ENCODE measurements around the gene CCNI2.

Gene CCNI2

DNA sequence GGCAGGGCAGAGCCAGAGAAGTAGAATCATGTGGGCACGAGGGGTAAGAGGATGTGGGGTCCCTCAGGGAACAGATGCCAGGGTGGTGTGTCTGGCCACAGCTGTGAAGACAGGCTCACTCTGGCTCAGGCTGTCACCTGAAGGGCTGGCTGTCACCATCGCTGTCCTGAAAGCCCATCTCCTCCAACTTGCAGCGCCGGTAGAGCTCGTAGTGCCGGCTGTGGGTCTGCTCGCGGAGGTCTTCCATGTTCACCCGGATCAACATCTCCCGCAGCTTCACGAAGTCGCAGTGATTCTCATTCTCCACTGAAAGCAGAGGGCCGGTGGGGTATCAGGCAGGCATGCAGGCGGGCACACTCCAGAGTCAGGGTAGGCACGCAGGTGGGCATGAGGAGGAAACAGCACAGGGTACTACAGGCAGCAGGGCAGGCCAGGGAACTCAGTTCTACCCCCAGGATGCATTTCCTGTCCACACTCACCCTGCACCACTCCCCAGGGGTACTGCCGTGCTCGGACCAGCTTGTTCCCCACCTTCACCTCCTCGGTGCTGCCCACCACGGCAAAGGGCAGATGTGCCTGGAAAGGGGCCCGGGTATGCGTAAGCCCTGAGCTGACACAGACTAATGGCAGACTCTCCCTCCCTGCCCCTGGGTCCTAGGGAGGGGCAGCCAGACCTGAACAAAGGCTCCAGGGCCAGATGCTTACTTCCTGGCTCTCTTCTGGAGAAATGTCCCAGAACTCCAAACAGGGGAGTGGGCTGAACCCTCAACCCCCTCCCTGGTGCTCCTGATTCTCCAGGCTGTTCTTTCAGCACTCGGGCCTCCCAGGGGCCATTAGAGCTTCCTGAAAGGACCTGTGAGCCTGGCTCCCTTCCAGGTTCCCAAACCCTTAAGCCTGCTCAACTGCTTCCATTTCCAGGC lies 14.4 kb downstream of the CCNI2 start:
- TF ChIP-seq POLR2AphosphoS5 (IDR thresholded peaks at IDR 0.05; ENCODE audit: low read depth, low read length): no peak
- no peak for TF ChIP-seq POLR2A (IDR thresholded peaks at IDR 0.05; ENCODE audit: low read depth, low read length)
- no peak for TF ChIP-seq TAF1 (IDR thresholded peaks at IDR 0.05; ENCODE audit: borderline replicate concordance, low read depth, low read length)
- no peak for FAIRE-seq
- DNase-seq (ENCODE audit: insufficient read length): no peak

GRCh38 chr5:132762246-132763000 lies 15.2 kb downstream of the CCNI2 start:
- DNase-seq (ENCODE audit: insufficient read length) (no peak), FAIRE-seq (no peak)
- TF ChIP-seq POLR2AphosphoS5 (IDR thresholded peaks at IDR 0.05; ENCODE audit: low read depth, low read length): no peak
- no peak for TF ChIP-seq POLR2A (IDR thresholded peaks at IDR 0.05; ENCODE audit: low read depth, low read length)
- no peak for TF ChIP-seq TAF1 (IDR thresholded peaks at IDR 0.05; ENCODE audit: borderline replicate concordance, low read depth, low read length)

GRCh38 chr5:132763181-132764036 lies 16.2 kb downstream of the CCNI2 start:
- no peak for FAIRE-seq
- DNase-seq (ENCODE audit: insufficient read length): no peak
- TF ChIP-seq POLR2A (IDR thresholded peaks at IDR 0.05; ENCODE audit: low read depth, low read length): no peak
- TF ChIP-seq POLR2AphosphoS5 (IDR thresholded peaks at IDR 0.05; ENCODE audit: low read depth, low read length): no peak
- no peak for TF ChIP-seq TAF1 (IDR thresholded peaks at IDR 0.05; ENCODE audit: borderline replicate concordance, low read depth, low read length)

GRCh38 chr5:132764051-132764450 lies 16.8 kb downstream of the CCNI2 start:
- DNase-seq (ENCODE audit: insufficient read length): no peak
- FAIRE-seq: no peak
- TF ChIP-seq POLR2A (IDR thresholded peaks at IDR 0.05; ENCODE audit: low read depth, low read length): no peak
- no peak for TF ChIP-seq POLR2AphosphoS5 (IDR thresholded peaks at IDR 0.05; ENCODE audit: low read depth, low read length)
- TF ChIP-seq TAF1 (IDR thresholded peaks at IDR 0.05; ENCODE audit: borderline replicate concordance, low read depth, low read length): no peak

GRCh38 chr5:132764671-132765238 lies 17.5 kb downstream of the CCNI2 start:
- no peak for FAIRE-seq
- DNase-seq (ENCODE audit: insufficient read length): no peak
- TF ChIP-seq POLR2AphosphoS5 (IDR thresholded peaks at IDR 0.05; ENCODE audit: low read depth, low read length) (no peak), POLR2A (IDR thresholded peaks at IDR 0.05; ENCODE audit: low read depth, low read length) (no peak), TAF1 (IDR thresholded peaks at IDR 0.05; ENCODE audit: borderline replicate concordance, low read depth, low read length) (no peak)

DNA sequence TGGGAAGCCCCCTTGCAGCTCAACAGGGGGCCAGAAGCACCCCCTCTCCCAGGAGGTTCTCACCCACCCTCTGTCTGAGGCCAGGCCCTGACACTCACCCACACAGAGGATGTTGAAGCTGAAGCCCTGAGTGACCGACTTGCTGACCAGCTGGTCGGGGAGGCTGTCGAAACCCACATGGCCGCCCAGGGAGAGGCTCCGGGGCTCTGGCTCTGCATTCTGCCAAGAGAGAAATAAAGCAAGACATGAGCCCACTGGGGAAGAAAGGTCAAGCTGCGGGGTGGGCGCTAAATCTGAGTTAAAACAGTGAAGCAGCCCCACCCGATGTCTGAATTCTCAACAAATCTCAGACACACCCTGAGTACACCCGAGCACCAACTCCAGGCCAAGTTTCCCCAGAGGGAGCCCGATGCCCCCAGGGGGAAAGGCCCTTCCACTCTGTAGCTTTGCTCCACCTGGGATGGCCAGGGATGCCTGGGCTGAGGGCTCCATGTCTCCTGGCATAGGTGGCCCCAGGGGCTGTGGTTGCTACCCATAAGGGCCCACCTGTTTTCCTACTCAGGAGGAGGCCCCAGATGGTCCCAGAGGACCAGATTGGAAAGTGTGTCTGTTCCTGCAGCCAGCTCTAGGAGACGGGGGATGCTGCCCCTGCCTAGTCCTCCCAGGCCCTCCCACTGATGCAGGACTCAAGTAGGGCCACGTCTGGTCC lies 18.2 kb downstream of the CCNI2 start:
- FAIRE-seq (no peak), DNase-seq (ENCODE audit: insufficient read length) (no peak)
- no peak for TF ChIP-seq TAF1 (IDR thresholded peaks at IDR 0.05; ENCODE audit: borderline replicate concordance, low read depth, low read length)
- no peak for TF ChIP-seq POLR2AphosphoS5 (IDR thresholded peaks at IDR 0.05; ENCODE audit: low read depth, low read length)
- no peak for TF ChIP-seq POLR2A (IDR thresholded peaks at IDR 0.05; ENCODE audit: low read depth, low read length)

DNA sequence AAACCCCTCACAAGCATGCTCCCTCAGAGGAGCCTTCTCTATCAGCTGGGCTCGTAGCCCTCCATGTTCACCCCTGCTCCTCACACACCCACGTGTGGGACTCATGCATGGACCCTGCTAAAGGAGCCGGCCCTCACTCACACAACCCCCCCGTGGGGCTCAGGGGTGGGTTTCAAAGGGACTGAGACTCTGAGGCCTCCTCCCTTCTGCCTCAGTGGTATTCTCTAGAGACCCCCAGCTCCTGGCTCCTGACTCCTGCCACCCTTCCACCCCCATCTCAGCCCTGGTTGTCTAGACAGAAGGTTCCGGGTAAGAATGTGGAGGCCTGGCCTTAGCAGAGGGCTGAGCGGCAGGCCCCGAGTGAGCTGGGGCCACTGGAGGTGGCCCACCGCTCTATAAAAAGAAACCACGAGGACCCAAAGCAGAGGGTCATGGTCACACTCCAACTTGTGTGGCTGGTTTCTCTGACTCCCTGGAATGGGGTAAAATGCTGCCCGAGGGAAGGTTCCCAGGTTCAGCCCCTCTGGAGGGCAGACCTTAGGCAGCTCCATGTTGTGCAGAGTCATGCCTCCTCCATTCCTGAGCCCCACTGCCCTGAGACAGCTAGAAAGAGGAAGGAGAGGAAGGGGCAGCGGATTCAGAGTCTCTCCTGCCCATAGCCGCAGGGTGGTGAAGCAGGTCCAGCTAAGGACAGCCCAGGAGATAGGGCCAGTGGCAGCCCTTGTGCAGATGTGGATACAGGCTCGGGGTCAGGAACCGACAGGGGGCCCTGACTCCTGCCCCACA lies 19.0 kb downstream of the CCNI2 start:
- no peak for DNase-seq (ENCODE audit: insufficient read length)
- no peak for FAIRE-seq
- TF ChIP-seq POLR2AphosphoS5 (IDR thresholded peaks at IDR 0.05; ENCODE audit: low read depth, low read length) (no peak), TAF1 (IDR thresholded peaks at IDR 0.05; ENCODE audit: borderline replicate concordance, low read depth, low read length) (no peak), POLR2A (IDR thresholded peaks at IDR 0.05; ENCODE audit: low read depth, low read length) (no peak)

DNA sequence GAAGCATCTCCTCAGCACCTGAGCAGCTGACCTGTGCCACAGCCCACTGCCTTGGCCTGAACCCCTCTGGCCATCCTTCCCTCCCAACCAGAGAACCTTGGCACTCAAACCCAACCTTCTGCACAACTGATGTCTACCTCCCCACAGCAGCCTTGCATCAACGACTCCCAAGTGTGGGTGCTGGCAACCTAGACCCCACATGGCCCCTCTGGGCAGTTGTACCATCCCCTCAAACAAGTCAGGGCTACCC lies 19.5 kb downstream of the CCNI2 start:
- FAIRE-seq (no peak), DNase-seq (ENCODE audit: insufficient read length) (no peak)
- no peak for TF ChIP-seq TAF1 (IDR thresholded peaks at IDR 0.05; ENCODE audit: borderline replicate concordance, low read depth, low read length)
- TF ChIP-seq POLR2A (IDR thresholded peaks at IDR 0.05; ENCODE audit: low read depth, low read length): no peak
- no peak for TF ChIP-seq POLR2AphosphoS5 (IDR thresholded peaks at IDR 0.05; ENCODE audit: low read depth, low read length)

DNA sequence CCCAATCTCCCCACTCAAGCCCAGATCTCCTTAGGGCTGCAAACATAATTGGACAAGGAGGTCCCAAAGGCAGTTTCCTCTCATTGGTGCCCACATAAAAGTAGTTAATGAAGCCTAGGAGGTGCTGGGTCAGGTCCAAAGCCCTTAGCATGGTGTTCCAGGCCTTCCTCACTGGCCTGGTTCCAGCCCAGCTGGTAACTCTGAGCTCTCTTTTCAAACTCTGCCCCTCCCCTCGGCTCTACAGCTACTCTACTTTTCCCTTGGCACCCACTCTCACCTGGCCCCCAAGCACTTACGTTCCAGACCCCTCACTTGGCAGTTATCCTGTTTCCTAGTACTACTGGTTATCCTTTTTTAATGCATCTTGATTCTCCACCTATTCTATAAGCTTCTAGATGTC lies 19.9 kb downstream of the CCNI2 start:
- DNase-seq (ENCODE audit: insufficient read length) (no peak), FAIRE-seq (no peak)
- TF ChIP-seq POLR2AphosphoS5 (IDR thresholded peaks at IDR 0.05; ENCODE audit: low read depth, low read length): no peak
- TF ChIP-seq TAF1 (IDR thresholded peaks at IDR 0.05; ENCODE audit: borderline replicate concordance, low read depth, low read length): no peak
- no peak for TF ChIP-seq POLR2A (IDR thresholded peaks at IDR 0.05; ENCODE audit: low read depth, low read length)

- DNase-seq (ENCODE audit: insufficient read length): no peak
- no peak for FAIRE-seq
- TF ChIP-seq POLR2A (IDR thresholded peaks at IDR 0.05; ENCODE audit: low read depth, low read length) (no peak), POLR2AphosphoS5 (IDR thresholded peaks at IDR 0.05; ENCODE audit: low read depth, low read length) (no peak), TAF1 (IDR thresholded peaks at IDR 0.05; ENCODE audit: borderline replicate concordance, low read depth, low read length) (no peak)
These were observed 21.3 kb downstream of the CCNI2 start for GRCh38 chr5:132768485-132768868.

Data from GM12892 (cell line).